ENCODE data around the gene ANAPC7. TPM values are rescaled to one million over a fixed set of nuclear protein-coding genes. Genes with fewer than 3 reads are reported as not detected.

ANAPC7 gene
- total RNA-seq, 1 experiment from 2014 or later, result 91.1 TPM

GRCh38 chr12:110352401-110352800, 51.1 kb downstream of the ANAPC7 start:
- Histone ChIP-seq H3K9me3 (ENCODE audit: control insufficient read depth, low read depth, low read length) (no peaks in the 10 kb centered on the region), H3K23me2 (ENCODE audit: insufficient read length, low read depth, low read length, poor library complexity, severe bottlenecking) (no peaks in the 10 kb centered on the region), H3K18ac (ENCODE audit: insufficient read length, low read depth, low read length) (no peak overlapping the region), H4K20me1 (ENCODE audit: control insufficient read depth, insufficient read depth, insufficient read length) (no peaks in the 10 kb centered on the region), H2BK20ac (ENCODE audit: low read depth, low read length, poor library complexity, severe bottlenecking) (no peak overlapping the region), H3K23ac (ENCODE audit: insufficient read length, low read depth, low read length) (no peak overlapping the region), H3K4me1 (ENCODE audit: insufficient read depth, low read length) (no peaks in the 10 kb centered on the region), H3K14ac (ENCODE audit: insufficient read depth, low read length) (no peak overlapping the region), H2AK5ac (ENCODE audit: insufficient read length, low read length) (no peak overlapping the region), H3T11ph (ENCODE audit: low read length) (no peak overlapping the region), H2AFZ (ENCODE audit: low read length) (no peak overlapping the region), H3K27me3 (ENCODE audit: insufficient read depth, low read length) (no peaks in the 10 kb centered on the region), H2BK120ac (ENCODE audit: low read depth, low read length, poor library complexity, severe bottlenecking) (no peak overlapping the region), H3K79me2 (ENCODE audit: insufficient read depth, low read length) (no peaks in the 10 kb centered on the region), H4K8ac (replicated peaks; ENCODE audit: insufficient read length, low read depth, low read length) (no peak overlapping the region), H2BK15ac (ENCODE audit: low read depth, low read length) (no peak overlapping the region), H3K79me1 (ENCODE audit: insufficient read depth, low read depth, low read length, poor library complexity, severe bottlenecking) (no peaks in the 10 kb centered on the region), H3K4me2 (ENCODE audit: insufficient read depth, insufficient read length, low read length) (no peak overlapping the region), H4K91ac (ENCODE audit: insufficient read length, low read depth, low read length) (no peak overlapping the region), H2BK12ac (ENCODE audit: insufficient read length, low read depth, low read length) (no peak overlapping the region), H4K5ac (ENCODE audit: insufficient read length, low read depth, low read length) (no peak overlapping the region), H2BK5ac (ENCODE audit: insufficient read length, low read length) (no peak overlapping the region), H3K27ac (ENCODE audit: insufficient read length, low read depth, low read length) (no peak overlapping the region), H3K9ac (ENCODE audit: extremely low read depth, insufficient read length, low read length) (no peak overlapping the region), H3K56ac (ENCODE audit: insufficient read length, low read depth, low read length) (no peak overlapping the region), H3K4ac (ENCODE audit: low read depth, low read length) (no peak overlapping the region)
- Mint-ChIP-seq H3K4me3 (no peak overlapping the region), H3K36me3 (ENCODE audit: insufficient read depth in 1 of 3, low read depth in 3 of 3) (peaks cover 10 to 35% (median 30%) of the 10 kb centered on the region in 3 experiments), H3K9me3 (no peaks in the 10 kb centered on the region), H3K4me1 (no peaks in the 10 kb centered on the region), H3K27me3 (ENCODE audit: low read depth) (no peaks in the 10 kb centered on the region), H3K27ac (no peak overlapping the region)
- no peak for DNase-seq
- TF ChIP-seq CTCF (conservative IDR thresholded peaks at IDR 0.05), result no peak
- WGBS (ENCODE audit: extremely low coverage, insufficient read length, low lambda C conversion rate), result no CpG with 5 or more reads among the region's 3 CpGs
